Measurements from ENCODE around the gene AKT1S1.

Gene AKT1S1

GRCh38 chr19:49912965-49913685 is 36.0 kb upstream of the AKT1S1 start:
- no peak overlapping the region for H3K4me3 Mint-ChIP-seq
- peaks cover 74% of the 10 kb centered on the region for H3K4me1 Mint-ChIP-seq (ENCODE audit: low read depth)
- H3K27me3 Mint-ChIP-seq = no peaks in the 10 kb centered on the region
- no peaks in the 10 kb centered on the region for H3K9me3 Mint-ChIP-seq
- H3K27ac Mint-ChIP-seq = peak overlapping the region; percentile 76
- peaks cover 76% of the 10 kb centered on the region for H3K36me3 Mint-ChIP-seq (ENCODE audit: low read depth)

GRCh38 chr19:49911381-49912145 is 34.4 kb upstream of the AKT1S1 start:
- Mint-ChIP-seq H3K4me3 (peak overlapping the region; percentile 71), H3K36me3 (ENCODE audit: low read depth) (peaks cover 77% of the 10 kb centered on the region), H3K27me3 (no peaks in the 10 kb centered on the region), H3K4me1 (ENCODE audit: low read depth) (peaks cover 79% of the 10 kb centered on the region), H3K9me3 (no peaks in the 10 kb centered on the region), H3K27ac (peak overlapping the region; percentile 98)

GRCh38 chr19:49910179-49910578 is 33.0 kb upstream of the AKT1S1 start:
- no peaks in the 10 kb centered on the region for H3K27me3 Mint-ChIP-seq
- no peak overlapping the region for H3K27ac Mint-ChIP-seq
- peaks cover 83% of the 10 kb centered on the region for H3K4me1 Mint-ChIP-seq (ENCODE audit: low read depth)
- H3K4me3 Mint-ChIP-seq = no peak overlapping the region
- peaks cover 71% of the 10 kb centered on the region for H3K36me3 Mint-ChIP-seq (ENCODE audit: low read depth)
- H3K9me3 Mint-ChIP-seq = no peaks in the 10 kb centered on the region

- H3K4me3 Mint-ChIP-seq = no peak overlapping the region
- peaks cover 61% of the 10 kb centered on the region for H3K36me3 Mint-ChIP-seq (ENCODE audit: low read depth)
- H3K27ac Mint-ChIP-seq = no peak overlapping the region
- peaks cover 82% of the 10 kb centered on the region for H3K4me1 Mint-ChIP-seq (ENCODE audit: low read depth)
- H3K9me3 Mint-ChIP-seq = no peaks in the 10 kb centered on the region
- H3K27me3 Mint-ChIP-seq = no peaks in the 10 kb centered on the region
Observed at GRCh38 chr19:49908480-49909420, 31.6 kb upstream of the AKT1S1 start.

GRCh38 chr19:49907745-49908446 is 30.7 kb upstream of the AKT1S1 start:
- Mint-ChIP-seq H3K27me3 (no peaks in the 10 kb centered on the region), H3K9me3 (no peaks in the 10 kb centered on the region), H3K4me1 (ENCODE audit: low read depth) (peaks cover 80% of the 10 kb centered on the region), H3K27ac (peak overlapping the region; percentile 16), H3K36me3 (ENCODE audit: low read depth) (peaks cover 52% of the 10 kb centered on the region), H3K4me3 (no peak overlapping the region)

- peak overlapping the region; percentile 52 for H3K27ac Mint-ChIP-seq
- no peak overlapping the region for H3K4me3 Mint-ChIP-seq
- no peaks in the 10 kb centered on the region for H3K9me3 Mint-ChIP-seq
- peaks cover 77% of the 10 kb centered on the region for H3K4me1 Mint-ChIP-seq (ENCODE audit: low read depth)
- H3K36me3 Mint-ChIP-seq (ENCODE audit: low read depth) = peaks cover 47% of the 10 kb centered on the region
- H3K27me3 Mint-ChIP-seq = no peaks in the 10 kb centered on the region
Observed at GRCh38 chr19:49906879-49907564, 29.9 kb upstream of the AKT1S1 start.

- Mint-ChIP-seq H3K4me3 (peak overlapping the region; percentile 7), H3K36me3 (ENCODE audit: low read depth) (peaks cover 28% of the 10 kb centered on the region), H3K27me3 (no peaks in the 10 kb centered on the region), H3K4me1 (ENCODE audit: low read depth) (peaks cover 71% of the 10 kb centered on the region), H3K27ac (no peak overlapping the region), H3K9me3 (no peaks in the 10 kb centered on the region)
Observed at GRCh38 chr19:49904136-49904535, 27.0 kb upstream of the AKT1S1 start.

GRCh38 chr19:49896863-49897621 is 19.9 kb upstream of the AKT1S1 start, which contains the start of gene IL4I1:
TSS of gene IL4I1 (minus strand) at chr19:49896887. CDS start at chr19:49896160, 727 bp downstream.
- peaks cover 74% of the 10 kb centered on the region for H3K4me1 Mint-ChIP-seq (ENCODE audit: low read depth)
- H3K9me3 Mint-ChIP-seq = no peaks in the 10 kb centered on the region
- H3K27ac Mint-ChIP-seq = peak within 1 kb of the TSS; percentile 96
- H3K4me3 Mint-ChIP-seq = peak within 1 kb of the TSS; percentile 85
- H3K27me3 Mint-ChIP-seq = no peaks in the 10 kb centered on the region
- H3K36me3 Mint-ChIP-seq (ENCODE audit: low read depth) = peaks cover 3% of the 10 kb centered on the region

- Mint-ChIP-seq H3K36me3 (ENCODE audit: low read depth) (peaks cover 3% of the 10 kb centered on the region), H3K27ac (peak overlapping the region; percentile 96), H3K4me1 (ENCODE audit: low read depth) (peaks cover 63% of the 10 kb centered on the region), H3K9me3 (no peaks in the 10 kb centered on the region), H3K4me3 (peak overlapping the region; percentile 85), H3K27me3 (no peaks in the 10 kb centered on the region)
Observed at GRCh38 chr19:49895566-49896297, 18.6 kb upstream of the AKT1S1 start.

GRCh38 chr19:49894879-49895565 is 17.9 kb upstream of the AKT1S1 start:
- no peaks in the 10 kb centered on the region for H3K27me3 Mint-ChIP-seq
- H3K9me3 Mint-ChIP-seq = no peaks in the 10 kb centered on the region
- peaks cover 3% of the 10 kb centered on the region for H3K36me3 Mint-ChIP-seq (ENCODE audit: low read depth)
- H3K4me3 Mint-ChIP-seq = peak overlapping the region; percentile 85
- H3K4me1 Mint-ChIP-seq (ENCODE audit: low read depth) = peaks cover 61% of the 10 kb centered on the region
- peak overlapping the region; percentile 50 for H3K27ac Mint-ChIP-seq

- peaks cover 3% of the 10 kb centered on the region for H3K36me3 Mint-ChIP-seq (ENCODE audit: low read depth)
- H3K4me1 Mint-ChIP-seq (ENCODE audit: low read depth) = peaks cover 61% of the 10 kb centered on the region
- peak overlapping the region; percentile 65 for H3K27ac Mint-ChIP-seq
- H3K4me3 Mint-ChIP-seq = peak overlapping the region; percentile 85
- H3K9me3 Mint-ChIP-seq = no peaks in the 10 kb centered on the region
- no peaks in the 10 kb centered on the region for H3K27me3 Mint-ChIP-seq
Observed at GRCh38 chr19:49894011-49894664, 17.0 kb upstream of the AKT1S1 start.

GRCh38 chr19:49892716-49893115 is 15.6 kb upstream of the AKT1S1 start:
- H3K36me3 Mint-ChIP-seq (ENCODE audit: low read depth) = peaks cover 3% of the 10 kb centered on the region
- H3K4me1 Mint-ChIP-seq (ENCODE audit: low read depth) = peaks cover 53% of the 10 kb centered on the region
- H3K27ac Mint-ChIP-seq = peak overlapping the region; percentile 4
- no peaks in the 10 kb centered on the region for H3K9me3 Mint-ChIP-seq
- H3K4me3 Mint-ChIP-seq = peak overlapping the region; percentile 6
- no peaks in the 10 kb centered on the region for H3K27me3 Mint-ChIP-seq
